Measurements from ENCODE around the gene CTAGE8.
"Not testable (repeated sequence)": the region's sequence is repeated elsewhere in the genome, so short reads cannot be mapped to it uniquely, and the experiment has no call there.

DNA sequence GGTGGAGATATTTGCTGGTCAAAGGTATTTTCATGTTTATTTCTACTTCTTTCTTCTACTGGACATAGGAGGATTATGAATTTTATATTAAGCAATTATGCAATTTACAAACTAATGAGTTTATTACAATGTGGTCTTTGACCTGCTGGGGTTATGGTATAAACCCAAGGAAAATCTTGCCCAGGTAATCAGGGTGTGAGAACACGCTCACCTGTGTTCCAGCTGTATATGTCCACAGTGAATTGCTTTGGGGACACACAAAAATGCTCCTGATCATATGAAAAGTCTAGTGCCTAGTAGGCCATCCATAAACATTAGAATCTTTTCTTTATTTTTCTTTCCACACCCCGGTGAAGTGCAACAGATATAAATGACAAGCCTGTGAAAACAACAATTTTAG lies 29.7 kb downstream of the CTAGE8 start, which contains the start of gene OR2A42:
- TF ChIP-seq, protein P1, sequence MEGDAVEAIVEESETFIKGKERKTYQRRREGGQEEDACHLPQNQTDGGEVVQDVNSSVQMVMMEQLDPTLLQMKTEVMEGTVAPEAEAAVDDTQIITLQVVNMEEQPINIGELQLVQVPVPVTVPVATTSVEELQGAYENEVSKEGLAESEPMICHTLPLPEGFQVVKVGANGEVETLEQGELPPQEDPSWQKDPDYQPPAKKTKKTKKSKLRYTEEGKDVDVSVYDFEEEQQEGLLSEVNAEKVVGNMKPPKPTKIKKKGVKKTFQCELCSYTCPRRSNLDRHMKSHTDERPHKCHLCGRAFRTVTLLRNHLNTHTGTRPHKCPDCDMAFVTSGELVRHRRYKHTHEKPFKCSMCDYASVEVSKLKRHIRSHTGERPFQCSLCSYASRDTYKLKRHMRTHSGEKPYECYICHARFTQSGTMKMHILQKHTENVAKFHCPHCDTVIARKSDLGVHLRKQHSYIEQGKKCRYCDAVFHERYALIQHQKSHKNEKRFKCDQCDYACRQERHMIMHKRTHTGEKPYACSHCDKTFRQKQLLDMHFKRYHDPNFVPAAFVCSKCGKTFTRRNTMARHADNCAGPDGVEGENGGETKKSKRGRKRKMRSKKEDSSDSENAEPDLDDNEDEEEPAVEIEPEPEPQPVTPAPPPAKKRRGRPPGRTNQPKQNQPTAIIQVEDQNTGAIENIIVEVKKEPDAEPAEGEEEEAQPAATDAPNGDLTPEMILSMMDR (IDR thresholded peaks at IDR 0.05): not testable (repeated sequence)
- TF ChIP-seq POLR2AphosphoS5 (IDR thresholded peaks at IDR 0.05): not testable (repeated sequence)

All from stomach (tissue), 4 donors.